ENCODE results near the gene TBCE.

TBCE gene

GRCh38 chr1:235423214-235423652 lies 56.0 kb downstream of the TBCE start:
- no peak for TF ChIP-seq CTCF (IDR thresholded peaks at IDR 0.05; ENCODE audit: low read depth, low read length, missing control alignments)
- DNase-seq (ENCODE audit: low read depth), result no peak
- no peak overlapping the region for H3K4me3 ChIP-seq (ENCODE audit: low read depth, low read length)

GRCh38 chr1:235424092-235424491 lies 56.9 kb downstream of the TBCE start:
- H3K4me3 ChIP-seq (ENCODE audit: low read depth, low read length), result no peak overlapping the region
- no peak for TF ChIP-seq CTCF (IDR thresholded peaks at IDR 0.05; ENCODE audit: low read depth, low read length, missing control alignments)

GRCh38 chr1:235425357-235425756 lies 58.1 kb downstream of the TBCE start:
- no peak overlapping the region for H3K4me3 ChIP-seq (ENCODE audit: low read depth, low read length)
- DNase-seq (ENCODE audit: low read depth), result no peak
- no peak for TF ChIP-seq CTCF (IDR thresholded peaks at IDR 0.05; ENCODE audit: low read depth, low read length, missing control alignments)

More at GRCh38 chr1:235424092-235424491, 56.9 kb downstream of the TBCE start:
- DNase-seq (ENCODE audit: low read depth), result no peak

- DNase-seq (ENCODE audit: low read depth), result no peak
- no peak overlapping the region for H3K4me3 ChIP-seq (ENCODE audit: low read depth, low read length)
- TF ChIP-seq CTCF (IDR thresholded peaks at IDR 0.05; ENCODE audit: low read depth, low read length, missing control alignments), result no peak
These were observed 58.9 kb downstream of the TBCE start for GRCh38 chr1:235426143-235426542.

- no peak overlapping the region for H3K4me3 ChIP-seq (ENCODE audit: low read depth, low read length)
- no peak for DNase-seq (ENCODE audit: low read depth)
- TF ChIP-seq CTCF (IDR thresholded peaks at IDR 0.05; ENCODE audit: low read depth, low read length, missing control alignments), result no peak
These were observed 59.5 kb downstream of the TBCE start for GRCh38 chr1:235426680-235427079.

- no peak for TF ChIP-seq CTCF (IDR thresholded peaks at IDR 0.05; ENCODE audit: low read depth, low read length, missing control alignments)
- no peak for DNase-seq (ENCODE audit: low read depth)
These were observed 60.2 kb downstream of the TBCE start for GRCh38 chr1:235427447-235427846.

GRCh38 chr1:235429143-235429542 lies 61.9 kb downstream of the TBCE start:
- H3K4me3 ChIP-seq (ENCODE audit: low read depth, low read length), result no peak overlapping the region
- DNase-seq (ENCODE audit: low read depth), result no peak
- no peak for TF ChIP-seq CTCF (IDR thresholded peaks at IDR 0.05; ENCODE audit: low read depth, low read length, missing control alignments)

More at GRCh38 chr1:235427447-235427846, 60.2 kb downstream of the TBCE start:
- no peak overlapping the region for H3K4me3 ChIP-seq (ENCODE audit: low read depth, low read length)
